Stimulated activated CD8-positive, alpha-beta memory T cell treated with anti-CD3 and anti-CD28 coated beads, Interleukin-12 subunit alpha, Interleukin-12 subunit beta, amount 100 ng/mL, for 4 hours (primary cell): Measurements from ENCODE around the gene SPPL2B.

Experiments
- DNase-seq: peaks from one replicate; pipeline ENCODE4 v3.0.0-alpha.2; 2020; ENCODE audit warnings: low read depth

The SPPL2B gene

GRCh38 chr19:2302319-2303210 lies 25.9 kb upstream of the SPPL2B start:
- no peak for DNase-seq

GRCh38 chr19:2303211-2303798 lies 25.2 kb upstream of the SPPL2B start:
- no peak for DNase-seq

- DNase-seq = no peak
Measured at GRCh38 chr19:2305452-2306280, 22.8 kb upstream of the SPPL2B start.

GRCh38 chr19:2306281-2306806 lies 22.1 kb upstream of the SPPL2B start:
- DNase-seq = no peak

- no peak for DNase-seq
Measured at GRCh38 chr19:2306971-2307370, 21.5 kb upstream of the SPPL2B start.

GRCh38 chr19:2307518-2308012 lies 20.9 kb upstream of the SPPL2B start:
- DNase-seq = no peak

- DNase-seq = no peak
Measured at GRCh38 chr19:2308114-2308556, 20.3 kb upstream of the SPPL2B start, which contains the start of gene LINGO3. LINGO3 (minus strand) TSS chr19:2308154; CDS start chr19:2291776, 16,378 bp downstream.

GRCh38 chr19:2309734-2310362 lies 18.6 kb upstream of the SPPL2B start:
- DNase-seq = no peak

GRCh38 chr19:2311093-2311492 lies 17.4 kb upstream of the SPPL2B start:
- no peak for DNase-seq

GRCh38 chr19:2312820-2313501 lies 15.5 kb upstream of the SPPL2B start:
- DNase-seq = no peak

GRCh38 chr19:2315121-2315817 lies 13.2 kb upstream of the SPPL2B start:
- no peak for DNase-seq

- peak; percentile 13 for DNase-seq
Measured at GRCh38 chr19:2315818-2316353, 12.6 kb upstream of the SPPL2B start.

- DNase-seq = no peak
Measured at GRCh38 chr19:2317300-2317699, 11.2 kb upstream of the SPPL2B start.

- no peak for DNase-seq
Measured at GRCh38 chr19:2317756-2318155, 10.7 kb upstream of the SPPL2B start.

GRCh38 chr19:2318923-2319322 lies 9.6 kb upstream of the SPPL2B start:
- DNase-seq = no peak

- no peak for DNase-seq
Measured at GRCh38 chr19:2319551-2319950, 8.9 kb upstream of the SPPL2B start.

GRCh38 chr19:2320049-2320448 lies 8.4 kb upstream of the SPPL2B start:
- DNase-seq = no peak

- no peak for DNase-seq
Measured at GRCh38 chr19:2320939-2321338, 7.5 kb upstream of the SPPL2B start.

- no peak for DNase-seq
Measured at GRCh38 chr19:2321565-2322283, 6.8 kb upstream of the SPPL2B start.
